Measurements from ENCODE around the gene CLMN.

Gene CLMN

GRCh38 chr14:95300002-95300696 is 19.6 kb downstream of the CLMN start:
- no peak for TF ChIP-seq CTCF (IDR thresholded peaks at IDR 0.05)

- no peak for TF ChIP-seq CTCF (IDR thresholded peaks at IDR 0.05)
These were observed 20.4 kb downstream of the CLMN start for GRCh38 chr14:95299271-95299670.

- no peak for TF ChIP-seq CTCF (IDR thresholded peaks at IDR 0.05)
These were observed 21.9 kb downstream of the CLMN start for GRCh38 chr14:95297832-95298231.

GRCh38 chr14:95296966-95297365 is 22.7 kb downstream of the CLMN start:
- no peak for TF ChIP-seq CTCF (IDR thresholded peaks at IDR 0.05)

GRCh38 chr14:95295600-95296376 is 23.9 kb downstream of the CLMN start:
- no peak for TF ChIP-seq CTCF (IDR thresholded peaks at IDR 0.05)

GRCh38 chr14:95294834-95295599 is 24.7 kb downstream of the CLMN start:
- no peak for TF ChIP-seq CTCF (IDR thresholded peaks at IDR 0.05)

GRCh38 chr14:95294320-95294719 is 25.4 kb downstream of the CLMN start:
- no peak for TF ChIP-seq CTCF (IDR thresholded peaks at IDR 0.05)
